ENCODE data around the gene DEPP1. TPM values are rescaled to one million over a fixed set of nuclear protein-coding genes. Genes with fewer than 3 reads are reported as not detected.

Gene DEPP1
- total and polyA plus RNA-seq, 5 donors from 2014 or later: 0.44 TPM; not detected in 4

GRCh38 chr10:44933451-44934321 lies 44.9 kb downstream of the DEPP1 start:
- DNase-seq (no peak), ATAC-seq (ENCODE audit: low read depth in 2 of 2) (no peak)
- no peak overlapping the region for H3K27ac Mint-ChIP-seq
- H3K9me3 Mint-ChIP-seq: peaks cover 0 to 5% (median 0%) of the 10 kb centered on the region in 7 donors
- H3K27me3 Mint-ChIP-seq: peaks cover 4% of the 10 kb centered on the region
- Histone ChIP-seq H3K9me3 (ENCODE audit: control insufficient read depth in 2 of 2, low read length in 2 of 2) (no peaks in the 10 kb centered on the region), H3K27me3 (ENCODE audit: control insufficient read depth, insufficient read depth, low read length) (no peaks in the 10 kb centered on the region), H3K27ac (ENCODE audit: insufficient read depth, low read length, poor library complexity, severe bottlenecking) (no peak overlapping the region), H3K4me3 (ENCODE audit: low read depth, low read length) (no peak overlapping the region), H3K36me3 (ENCODE audit: control insufficient read depth, insufficient read depth, low read length) (no peaks in the 10 kb centered on the region), H3K4me1 (ENCODE audit: control insufficient read depth, insufficient read depth, low read length, poor library complexity, severe bottlenecking) (no peaks in the 10 kb centered on the region)
- H3K36me3 Mint-ChIP-seq: peaks cover 2% of the 10 kb centered on the region
- no peak overlapping the region for H3K4me3 Mint-ChIP-seq
- H3K4me1 Mint-ChIP-seq: peaks cover 0 to 6% (median 0%) of the 10 kb centered on the region in 4 donors

GRCh38 chr10:44932517-44933450 lies 45.8 kb downstream of the DEPP1 start:
- Mint-ChIP-seq H3K36me3 (no peaks in the 10 kb centered on the region), H3K4me3 (no peak overlapping the region)

GRCh38 chr10:44931621-44932516 lies 46.7 kb downstream of the DEPP1 start:
- no peak for DNase-seq
- H3K4me3 ChIP-seq (ENCODE audit: low read depth, low read length): no peak overlapping the region
- H3K36me3 Mint-ChIP-seq: no peaks in the 10 kb centered on the region
- H3K27me3 ChIP-seq (ENCODE audit: control insufficient read depth, insufficient read depth, low read length): no peaks in the 10 kb centered on the region
- no peaks in the 10 kb centered on the region for H3K9me3 ChIP-seq (ENCODE audit: control insufficient read depth in 2 of 2, low read length in 2 of 2)
- H3K9me3 Mint-ChIP-seq: no peaks in the 10 kb centered on the region
- ATAC-seq (ENCODE audit: low read depth in 2 of 2): no peak
- H3K4me1 ChIP-seq (ENCODE audit: control insufficient read depth, insufficient read depth, low read length, poor library complexity, severe bottlenecking): no peaks in the 10 kb centered on the region
- H3K4me1 Mint-ChIP-seq: peaks cover 0 to 6% (median 0%) of the 10 kb centered on the region in 4 donors
- H3K4me3 Mint-ChIP-seq: no peak overlapping the region
- H3K27ac ChIP-seq (ENCODE audit: insufficient read depth, low read length, poor library complexity, severe bottlenecking): no peak overlapping the region
- H3K27ac Mint-ChIP-seq: no peak overlapping the region
- H3K36me3 ChIP-seq (ENCODE audit: control insufficient read depth, insufficient read depth, low read length): no peaks in the 10 kb centered on the region
- peaks cover 4% of the 10 kb centered on the region for H3K27me3 Mint-ChIP-seq

More at GRCh38 chr10:44932517-44933450, 45.8 kb downstream of the DEPP1 start:
- ATAC-seq (ENCODE audit: low read depth in 2 of 2): peak; percentile 74 to 81
- peak; percentile 54 to 80 (median 69) for DNase-seq
- Histone ChIP-seq H3K27me3 (ENCODE audit: control insufficient read depth, insufficient read depth, low read length) (no peaks in the 10 kb centered on the region), H3K4me1 (ENCODE audit: control insufficient read depth, insufficient read depth, low read length, poor library complexity, severe bottlenecking) (no peaks in the 10 kb centered on the region), H3K36me3 (ENCODE audit: control insufficient read depth, insufficient read depth, low read length) (no peaks in the 10 kb centered on the region), H3K27ac (ENCODE audit: insufficient read depth, low read length, poor library complexity, severe bottlenecking) (no peak overlapping the region), H3K4me3 (ENCODE audit: low read depth, low read length) (no peak overlapping the region), H3K9me3 (ENCODE audit: control insufficient read depth in 2 of 2, low read length in 2 of 2) (no peaks in the 10 kb centered on the region)
- Mint-ChIP-seq H3K4me1 (peaks cover 0 to 6% (median 0%) of the 10 kb centered on the region in 4 donors), H3K27ac (no peak overlapping the region), H3K27me3 (peaks cover 4% of the 10 kb centered on the region), H3K9me3 (peaks cover 0 to 2% (median 0%) of the 10 kb centered on the region in 7 donors)

GRCh38 chr10:44930904-44931620 lies 47.5 kb downstream of the DEPP1 start:
- H3K27me3 Mint-ChIP-seq: peaks cover 4% of the 10 kb centered on the region
- Histone ChIP-seq H3K9me3 (ENCODE audit: control insufficient read depth in 2 of 2, low read length in 2 of 2) (no peaks in the 10 kb centered on the region), H3K27ac (ENCODE audit: insufficient read depth, low read length, poor library complexity, severe bottlenecking) (no peak overlapping the region), H3K4me1 (ENCODE audit: control insufficient read depth, insufficient read depth, low read length, poor library complexity, severe bottlenecking) (no peaks in the 10 kb centered on the region), H3K4me3 (ENCODE audit: low read depth, low read length) (no peak overlapping the region), H3K36me3 (ENCODE audit: control insufficient read depth, insufficient read depth, low read length) (no peaks in the 10 kb centered on the region), H3K27me3 (ENCODE audit: control insufficient read depth, insufficient read depth, low read length) (no peaks in the 10 kb centered on the region)
- no peak overlapping the region for H3K27ac Mint-ChIP-seq
- no peaks in the 10 kb centered on the region for H3K9me3 Mint-ChIP-seq
- H3K36me3 Mint-ChIP-seq: no peaks in the 10 kb centered on the region
- ATAC-seq (ENCODE audit: low read depth in 2 of 2) (no peak), DNase-seq (no peak)
- peaks cover 0 to 5% (median 0%) of the 10 kb centered on the region in 4 donors for H3K4me1 Mint-ChIP-seq
- H3K4me3 Mint-ChIP-seq: no peak overlapping the region

GRCh38 chr10:44929356-44930255 lies 49.0 kb downstream of the DEPP1 start:
- no peak overlapping the region for H3K27ac Mint-ChIP-seq
- no peaks in the 10 kb centered on the region for H3K9me3 Mint-ChIP-seq

GRCh38 chr10:44928462-44928861 lies 50.1 kb downstream of the DEPP1 start:
- H3K4me1 Mint-ChIP-seq: no peaks in the 10 kb centered on the region
- H3K36me3 ChIP-seq (ENCODE audit: control insufficient read depth, insufficient read depth, low read length): no peaks in the 10 kb centered on the region
- no peaks in the 10 kb centered on the region for H3K9me3 ChIP-seq (ENCODE audit: control insufficient read depth in 2 of 2, low read length in 2 of 2)
- no peaks in the 10 kb centered on the region for H3K27me3 Mint-ChIP-seq
- DNase-seq (no peak), ATAC-seq (ENCODE audit: low read depth in 2 of 2) (no peak)
- no peak overlapping the region for H3K4me3 Mint-ChIP-seq
- H3K27me3 ChIP-seq (ENCODE audit: control insufficient read depth, insufficient read depth, low read length): no peaks in the 10 kb centered on the region
- H3K27ac ChIP-seq (ENCODE audit: insufficient read depth, low read length, poor library complexity, severe bottlenecking): no peak overlapping the region
- H3K4me1 ChIP-seq (ENCODE audit: control insufficient read depth, insufficient read depth, low read length, poor library complexity, severe bottlenecking): no peaks in the 10 kb centered on the region
- no peaks in the 10 kb centered on the region for H3K9me3 Mint-ChIP-seq
- no peak overlapping the region for H3K4me3 ChIP-seq (ENCODE audit: low read depth, low read length)
- no peaks in the 10 kb centered on the region for H3K36me3 Mint-ChIP-seq
- peak overlapping the region in 1 of 3 donors; percentile 64 for H3K27ac Mint-ChIP-seq

More at GRCh38 chr10:44929356-44930255, 49.0 kb downstream of the DEPP1 start:
- Histone ChIP-seq H3K27ac (ENCODE audit: insufficient read depth, low read length, poor library complexity, severe bottlenecking) (no peak overlapping the region), H3K9me3 (ENCODE audit: control insufficient read depth in 2 of 2, low read length in 2 of 2) (no peaks in the 10 kb centered on the region), H3K27me3 (ENCODE audit: control insufficient read depth, insufficient read depth, low read length) (no peaks in the 10 kb centered on the region), H3K4me3 (ENCODE audit: low read depth, low read length) (no peak overlapping the region), H3K4me1 (ENCODE audit: control insufficient read depth, insufficient read depth, low read length, poor library complexity, severe bottlenecking) (no peaks in the 10 kb centered on the region), H3K36me3 (ENCODE audit: control insufficient read depth, insufficient read depth, low read length) (no peaks in the 10 kb centered on the region)
- no peak overlapping the region for H3K4me3 Mint-ChIP-seq
- H3K36me3 Mint-ChIP-seq: no peaks in the 10 kb centered on the region
- no peak for DNase-seq
- no peaks in the 10 kb centered on the region for H3K4me1 Mint-ChIP-seq
- no peaks in the 10 kb centered on the region for H3K27me3 Mint-ChIP-seq
- no peak for ATAC-seq (ENCODE audit: low read depth in 2 of 2)
